Hippocampal formation (tissue), 2 donors: ENCODE results near the gene MLST8.
"Not testable (repeated sequence)": the region's sequence is repeated elsewhere in the genome, so short reads cannot be mapped to it uniquely, and the experiment has no call there.

Experiments
- DNase-seq, 2 donors: peaks; one replicate each; lab custom pipeline; 2025; lab: John Stamatoyannopoulos, UW

MLST8 gene

GRCh38 chr16:2244926-2245795 is 39.9 kb downstream of the MLST8 start:
- no peak for DNase-seq

- no peak for DNase-seq
Measured at GRCh38 chr16:2246301-2246885, 41.1 kb downstream of the MLST8 start.

- DNase-seq: no peak
Measured at GRCh38 chr16:2250652-2251295, 45.5 kb downstream of the MLST8 start.

- DNase-seq: peak; percentile 86 to 94
Measured at GRCh38 chr16:2251296-2252111, 46.2 kb downstream of the MLST8 start, which contains the start of gene ECI1. TSS of gene ECI1 (minus strand) at chr16:2251587. CDS start at chr16:2251566, 21 bp downstream.

GRCh38 chr16:2252806-2253148 is 47.5 kb downstream of the MLST8 start:
- DNase-seq: no peak

GRCh38 chr16:2253293-2253692 is 48.0 kb downstream of the MLST8 start:
- DNase-seq: no peak

- DNase-seq: no peak
Measured at GRCh38 chr16:2256531-2257140, 51.4 kb downstream of the MLST8 start.

GRCh38 chr16:2257726-2258125 is 52.5 kb downstream of the MLST8 start:
- no peak for DNase-seq

- not testable (repeated sequence) for DNase-seq
Measured at GRCh38 chr16:2258530-2258929, 53.3 kb downstream of the MLST8 start.
